Endothelial cell of umbilical vein (primary cell): Measurements from ENCODE around the gene MTFP1.

Experiments used
- EZH2 ChIP-seq: IDR thresholded peaks from 2 replicates; pipeline ENCODE4 v1.6.1; 2012; ENCODE audit warnings: borderline replicate concordance, low read depth, mild to moderate bottlenecking, moderate library complexity, low read length, inconsistent platforms; ENCODE audit not compliant: severe bottlenecking
- MYC ChIP-seq: IDR thresholded peaks from one replicate; pipeline ENCODE4 v1.6.1; 2011; ENCODE audit warnings: mild to moderate bottlenecking, low read depth, low read length
- POLR2A ChIP-seq: IDR thresholded peaks from 2 replicates; pipeline ENCODE4 v1.6.1; 2012; ENCODE audit warnings: low read depth, mild to moderate bottlenecking, control low read depth, low read length
- POLR2AphosphoS5 ChIP-seq: IDR thresholded peaks from 2 replicates; pipeline ENCODE4 v1.6.1; 2012; ENCODE audit warnings: low read depth, mild to moderate bottlenecking, control low read depth, low read length, moderate library complexity; ENCODE audit not compliant: insufficient read depth
- TF ChIP-seq, protein P1 (sequence below), 2 donors: IDR thresholded peaks; 1 replicate in 1 of 2; 2 replicates in 1 of 2; pipeline ENCODE4 v1.5.1; 2011; ENCODE audit warnings: low read length in 2 of 2, mild to moderate bottlenecking in 2 of 2, moderate library complexity in 2 of 2, control low read depth in 1 of 2, inconsistent platforms in 1 of 2, low read depth in 1 of 2; ENCODE audit not compliant: insufficient read depth in 1 of 2; ENCODE audit errors: extremely low read depth in 1 of 2
- TF ChIP-seq, protein P2 (sequence below): IDR thresholded peaks from 2 replicates; pipeline ENCODE4 v1.6.1; 2011; ENCODE audit not compliant: insufficient read depth, insufficient read length

DNA sequence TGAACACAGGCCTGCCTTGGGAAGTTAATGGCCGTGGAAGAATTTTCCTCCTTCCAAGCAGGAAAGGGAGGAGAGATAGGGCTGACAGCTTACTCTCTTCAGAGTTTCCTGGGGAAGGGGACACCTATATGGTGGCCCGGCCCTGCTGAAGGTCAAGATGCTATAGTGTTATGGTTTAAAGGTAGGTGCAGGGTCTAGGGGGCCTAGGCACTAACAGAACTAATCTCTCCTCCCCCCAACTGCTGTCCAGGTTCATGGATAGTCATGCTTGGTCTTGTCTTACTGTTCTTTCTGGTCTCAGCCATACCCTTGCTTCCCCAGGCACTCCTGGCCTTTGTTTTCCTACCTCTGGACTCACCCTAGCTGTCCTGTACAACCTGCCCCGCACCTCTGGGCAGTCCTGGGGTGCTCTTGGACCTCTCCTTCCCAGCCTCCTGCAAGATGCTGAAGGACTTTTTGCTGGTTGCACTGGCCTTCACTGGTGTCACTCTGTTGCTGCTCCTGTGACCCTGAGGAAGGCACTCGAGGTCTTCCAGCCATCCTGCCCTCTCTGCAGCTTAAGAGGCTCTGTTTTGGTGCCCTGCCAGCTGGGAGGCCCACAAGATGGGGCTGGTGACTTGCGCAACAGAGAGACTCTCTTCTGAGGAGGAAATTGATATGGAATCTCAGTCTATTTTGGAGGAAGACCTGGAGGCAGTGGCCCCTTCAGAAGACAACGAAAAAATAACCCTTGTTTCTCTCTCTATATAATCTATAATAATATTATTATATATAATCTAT is 28.4 kb downstream of the MTFP1 start:
- TF ChIP-seq, protein P1, sequence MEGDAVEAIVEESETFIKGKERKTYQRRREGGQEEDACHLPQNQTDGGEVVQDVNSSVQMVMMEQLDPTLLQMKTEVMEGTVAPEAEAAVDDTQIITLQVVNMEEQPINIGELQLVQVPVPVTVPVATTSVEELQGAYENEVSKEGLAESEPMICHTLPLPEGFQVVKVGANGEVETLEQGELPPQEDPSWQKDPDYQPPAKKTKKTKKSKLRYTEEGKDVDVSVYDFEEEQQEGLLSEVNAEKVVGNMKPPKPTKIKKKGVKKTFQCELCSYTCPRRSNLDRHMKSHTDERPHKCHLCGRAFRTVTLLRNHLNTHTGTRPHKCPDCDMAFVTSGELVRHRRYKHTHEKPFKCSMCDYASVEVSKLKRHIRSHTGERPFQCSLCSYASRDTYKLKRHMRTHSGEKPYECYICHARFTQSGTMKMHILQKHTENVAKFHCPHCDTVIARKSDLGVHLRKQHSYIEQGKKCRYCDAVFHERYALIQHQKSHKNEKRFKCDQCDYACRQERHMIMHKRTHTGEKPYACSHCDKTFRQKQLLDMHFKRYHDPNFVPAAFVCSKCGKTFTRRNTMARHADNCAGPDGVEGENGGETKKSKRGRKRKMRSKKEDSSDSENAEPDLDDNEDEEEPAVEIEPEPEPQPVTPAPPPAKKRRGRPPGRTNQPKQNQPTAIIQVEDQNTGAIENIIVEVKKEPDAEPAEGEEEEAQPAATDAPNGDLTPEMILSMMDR (IDR thresholded peaks at IDR 0.05; ENCODE audit: extremely low read depth in 1 of 2, insufficient read depth in 1 of 2, low read depth in 1 of 2, low read length in 2 of 2) = no peak
- TF ChIP-seq POLR2A (no peak), EZH2 (no peak), POLR2AphosphoS5 (no peak), MYC (no peak)
- TF ChIP-seq, protein P2, sequence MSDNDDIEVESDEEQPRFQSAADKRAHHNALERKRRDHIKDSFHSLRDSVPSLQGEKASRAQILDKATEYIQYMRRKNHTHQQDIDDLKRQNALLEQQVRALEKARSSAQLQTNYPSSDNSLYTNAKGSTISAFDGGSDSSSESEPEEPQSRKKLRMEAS = no peak
